GM12891 (cell line): ENCODE measurements around the gene ADGRG1.

Experiments
- POLR2A ChIP-seq: IDR thresholded peaks from 2 replicates; pipeline ENCODE4 v1.6.1; 2011; ENCODE audit warnings: low read depth, low read length, control low read depth
- POLR2AphosphoS5 ChIP-seq: IDR thresholded peaks from 2 replicates; pipeline ENCODE4 v1.6.1; 2011; ENCODE audit warnings: low read depth, low read length, control low read depth
- POU2F2 ChIP-seq: IDR thresholded peaks from 2 replicates; pipeline ENCODE4 v1.6.1; 2011; ENCODE audit warnings: low read depth, mild to moderate bottlenecking, control low read depth, low read length, moderate library complexity
- TAF1 ChIP-seq: IDR thresholded peaks from 2 replicates; pipeline ENCODE4 v1.6.1; 2011; ENCODE audit warnings: low read depth, low read length, control low read depth

DNA sequence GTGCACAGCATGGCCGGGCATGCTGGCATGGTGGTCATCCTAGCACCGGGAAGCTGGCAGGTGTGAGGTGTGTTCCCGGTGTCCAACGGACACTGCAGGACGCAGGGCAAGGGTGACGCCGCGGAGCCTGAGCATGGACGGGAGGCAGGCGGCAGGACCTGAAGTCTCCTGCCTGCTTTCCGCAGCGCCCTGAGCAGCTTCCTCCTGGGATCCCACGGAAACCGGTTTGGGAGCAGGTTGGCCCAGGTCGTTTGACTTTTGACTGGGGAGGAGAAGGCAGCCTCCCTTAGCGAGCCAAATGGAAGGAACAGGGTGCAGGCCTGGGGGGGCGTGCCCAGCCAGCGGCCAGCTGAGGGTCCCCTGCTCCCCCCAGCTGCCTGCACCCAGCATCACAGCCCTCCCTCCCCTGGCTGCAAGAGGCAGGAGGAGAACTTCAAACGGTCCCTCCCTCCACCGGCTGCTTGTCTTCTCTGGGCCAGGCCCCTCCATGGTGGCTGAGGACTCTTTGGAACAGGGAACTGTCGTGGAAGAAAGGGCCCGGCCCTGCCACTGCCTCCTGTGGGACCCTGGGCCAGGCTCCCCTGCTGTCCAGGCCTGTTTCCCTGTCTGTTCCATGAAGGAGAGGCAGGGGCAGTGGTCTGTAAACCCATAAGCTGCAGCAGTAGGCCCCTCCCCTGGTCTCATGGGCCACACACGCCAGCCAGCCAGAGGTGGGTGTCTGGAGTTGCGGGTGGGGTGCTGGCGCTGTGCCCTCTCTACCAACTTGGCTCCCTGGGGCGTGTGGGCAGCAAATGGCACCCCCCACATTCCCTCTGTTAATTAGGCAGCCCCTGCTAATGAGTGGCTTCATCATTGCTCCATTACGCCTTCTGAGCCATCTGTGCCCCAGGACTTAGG lies 7.8 kb upstream of the ADGRG1 start:
- TF ChIP-seq POLR2A = no peak
- TF ChIP-seq POLR2AphosphoS5 = no peak
- no peak for TF ChIP-seq TAF1
- no peak for TF ChIP-seq POU2F2
